Trophoblast cell (in vitro differentiated cells and primary cell): ENCODE measurements around the gene CDK6.

Experiments
- DNase-seq, 2 donors: peaks; one replicate each; pipeline ENCODE4 v3.0.0-alpha.2; 2016
- H2AFZ ChIP-seq: 2 replicates; pipeline ENCODE4 v1.6.1; 2013; ENCODE audit warnings: low read length, moderate library complexity, mild to moderate bottlenecking; ENCODE audit not compliant: insufficient read depth, poor library complexity
- H2AK5ac ChIP-seq: 2 replicates; pipeline ENCODE4 v1.6.1; 2013; ENCODE audit warnings: mild to moderate bottlenecking, low read length
- H2BK120ac ChIP-seq: 2 replicates; pipeline ENCODE4 v1.6.1; 2013; ENCODE audit warnings: low read length, mild to moderate bottlenecking, moderate library complexity; ENCODE audit not compliant: insufficient read depth, poor library complexity
- H2BK12ac ChIP-seq: 2 replicates; pipeline ENCODE4 v1.6.1; 2013; ENCODE audit warnings: mild to moderate bottlenecking, low read length, moderate library complexity
- H2BK5ac ChIP-seq: 2 replicates; pipeline ENCODE4 v1.6.1; 2013; ENCODE audit warnings: low read length, low read depth, moderate library complexity, mild to moderate bottlenecking; ENCODE audit not compliant: poor library complexity
- H3K14ac ChIP-seq: 2 replicates; pipeline ENCODE4 v1.6.1; 2013; ENCODE audit warnings: mild to moderate bottlenecking, low read length
- H3K18ac ChIP-seq: 2 replicates; pipeline ENCODE4 v1.6.1; 2013; ENCODE audit warnings: mild to moderate bottlenecking, low read length
- H3K23ac ChIP-seq: 2 replicates; pipeline ENCODE4 v1.6.1; 2013; ENCODE audit warnings: low read length
- H3K27ac ChIP-seq: 2 replicates; pipeline ENCODE4 v1.5.1; 2013; ENCODE audit warnings: low read depth, mild to moderate bottlenecking, inconsistent platforms, low read length, moderate library complexity
- H3K27me3 ChIP-seq: 2 replicates; pipeline ENCODE4 v1.6.1; 2013; ENCODE audit warnings: inconsistent platforms, mild to moderate bottlenecking, low read length, moderate library complexity; ENCODE audit not compliant: insufficient read depth
- H3K36me3 ChIP-seq, 2 experiments: 1 replicate in 1 of 2; 2 replicates in 1 of 2; pipeline ENCODE4 v1.6.1; 2013; ENCODE audit warnings: low read length in 2 of 2, mild to moderate bottlenecking in 2 of 2, moderate library complexity in 1 of 2; ENCODE audit not compliant: insufficient read depth in 2 of 2, control insufficient read depth in 1 of 2
- H3K4ac ChIP-seq: 2 replicates; pipeline ENCODE4 v1.6.1; 2013; ENCODE audit warnings: low read depth, mild to moderate bottlenecking, low read length, moderate library complexity
- H3K4me1 ChIP-seq, 2 experiments: 1 replicate in 1 of 2; 2 replicates in 1 of 2; pipeline ENCODE4 v1.6.1; 2013; ENCODE audit warnings: low read length in 2 of 2, mild to moderate bottlenecking in 2 of 2, moderate library complexity in 1 of 2; ENCODE audit not compliant: insufficient read depth in 2 of 2, control insufficient read depth in 1 of 2
- H3K4me2 ChIP-seq: 2 replicates; pipeline ENCODE4 v1.6.1; 2013; ENCODE audit warnings: inconsistent platforms, mild to moderate bottlenecking, low read length, moderate library complexity
- H3K4me3 ChIP-seq: 2 replicates; pipeline ENCODE4 v1.5.1; 2013; ENCODE audit warnings: mild to moderate bottlenecking, low read depth, low read length, inconsistent platforms
- H3K79me1 ChIP-seq: one replicate; pipeline ENCODE4 v1.6.1; 2013; ENCODE audit warnings: low read length
- H3K79me2 ChIP-seq: 2 replicates; pipeline ENCODE4 v1.6.1; 2013; ENCODE audit warnings: low read length, mild to moderate bottlenecking; ENCODE audit not compliant: control insufficient read depth, insufficient read depth, poor library complexity
- H3K9ac ChIP-seq: 2 replicates; pipeline ENCODE4 v1.6.1; 2013; ENCODE audit warnings: mild to moderate bottlenecking, low read length
- H3K9me3 ChIP-seq: 2 replicates; pipeline ENCODE4 v1.6.1; 2013; ENCODE audit warnings: low read depth, mild to moderate bottlenecking, control low read depth, inconsistent platforms, low read length; ENCODE audit not compliant: insufficient read depth
- H4K12ac ChIP-seq: 2 replicates; pipeline ENCODE4 v1.6.1; 2013; ENCODE audit warnings: low read depth, mild to moderate bottlenecking, low read length, moderate library complexity
- H4K8ac ChIP-seq: 2 replicates; pipeline ENCODE4 v1.6.1; 2013; ENCODE audit warnings: low read depth, mild to moderate bottlenecking, low read length, moderate library complexity
- H4K91ac ChIP-seq: one replicate; pipeline ENCODE4 v1.6.1; 2013; ENCODE audit warnings: low read depth, mild to moderate bottlenecking, low read length, moderate library complexity
- WGBS: extraction: QIAGEN DNeasy Blood & Tissue Kit; methylation state at CpG from one replicate; pipeline ENCODE4 v1.1.7; 2013; ENCODE audit warnings: missing lambda C conversion rate; ENCODE audit not compliant: insufficient read length, insufficient coverage; ENCODE audit errors: extremely low coverage; 5-methylcytosine and 5-hydroxymethylcytosine counted together

Gene CDK6

DNA sequence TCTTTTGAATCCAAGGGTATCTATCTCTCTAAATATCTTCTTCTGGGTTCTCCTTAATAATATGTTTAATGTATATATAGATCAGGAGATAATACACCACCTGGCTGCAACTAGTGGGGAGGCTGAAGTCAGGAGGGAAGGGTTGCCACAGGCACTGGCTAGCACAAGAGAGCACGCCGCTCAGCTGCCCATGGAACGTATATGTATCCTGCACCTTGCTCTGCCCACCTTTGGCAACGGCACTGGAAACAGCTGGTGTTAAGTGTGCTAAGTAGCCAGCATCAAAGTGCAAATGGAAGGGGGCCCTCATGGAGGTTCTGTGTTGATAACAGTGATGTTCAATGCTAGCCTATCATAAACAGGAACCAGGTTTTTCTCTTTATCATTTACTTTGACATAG, 196.4 kb downstream of the CDK6 start:
- H2BK5ac ChIP-seq = no peak overlapping the region
- DNase-seq = no peak
- peaks cover 0 to 6% of the 10 kb centered on the region in 2 experiments for H3K4me1 ChIP-seq
- H3K36me3 ChIP-seq = peaks cover 0 to 2% of the 10 kb centered on the region in 2 experiments
- no peak overlapping the region for H2BK12ac ChIP-seq
- whole genome bisulfite sequencing = no CpG with 5 or more reads among the region's 4 CpGs
- no peak overlapping the region for H2BK120ac ChIP-seq
- no peaks in the 10 kb centered on the region for H3K79me2 ChIP-seq
- no peak overlapping the region for H3K27ac ChIP-seq
- no peak overlapping the region for H2AK5ac ChIP-seq
- no peaks in the 10 kb centered on the region for H3K9me3 ChIP-seq
- no peak overlapping the region for H3K4me3 ChIP-seq
- no peaks in the 10 kb centered on the region for H3K27me3 ChIP-seq
- no peak overlapping the region for H4K8ac ChIP-seq
- no peak overlapping the region for H4K91ac ChIP-seq
- H4K12ac ChIP-seq = no peak overlapping the region
- H3K23ac ChIP-seq = no peak overlapping the region
- no peak overlapping the region for H3K4ac ChIP-seq
- H3K79me1 ChIP-seq = peaks cover 2% of the 10 kb centered on the region
- H3K14ac ChIP-seq = no peak overlapping the region
- H2AFZ ChIP-seq = no peak overlapping the region
- H3K9ac ChIP-seq = no peak overlapping the region
- no peak overlapping the region for H3K4me2 ChIP-seq
- no peak overlapping the region for H3K18ac ChIP-seq

- Histone ChIP-seq H3K79me2 (no peaks in the 10 kb centered on the region), H3K27ac (no peak overlapping the region), H3K4me1 (peaks cover 0 to 8% of the 10 kb centered on the region in 2 experiments), H3K36me3 (peaks cover 0 to 2% of the 10 kb centered on the region in 2 experiments), H2AK5ac (no peak overlapping the region), H3K9me3 (no peaks in the 10 kb centered on the region), H2BK120ac (no peak overlapping the region), H4K12ac (no peak overlapping the region), H3K27me3 (no peaks in the 10 kb centered on the region), H3K79me1 (no peaks in the 10 kb centered on the region), H3K4me3 (no peak overlapping the region), H2AFZ (no peak overlapping the region), H3K14ac (no peak overlapping the region), H3K23ac (no peak overlapping the region), H2BK5ac (no peak overlapping the region), H3K4ac (no peak overlapping the region), H3K9ac (no peak overlapping the region), H2BK12ac (no peak overlapping the region), H4K8ac (no peak overlapping the region), H3K4me2 (no peak overlapping the region), H3K18ac (no peak overlapping the region), H4K91ac (no peak overlapping the region)
- DNase-seq = no peak
- no CpG with 5 or more reads among the region's 9 CpGs for WGBS
These were observed 197.0 kb downstream of the CDK6 start for GRCh38 chr7:92639213-92639896.

DNA sequence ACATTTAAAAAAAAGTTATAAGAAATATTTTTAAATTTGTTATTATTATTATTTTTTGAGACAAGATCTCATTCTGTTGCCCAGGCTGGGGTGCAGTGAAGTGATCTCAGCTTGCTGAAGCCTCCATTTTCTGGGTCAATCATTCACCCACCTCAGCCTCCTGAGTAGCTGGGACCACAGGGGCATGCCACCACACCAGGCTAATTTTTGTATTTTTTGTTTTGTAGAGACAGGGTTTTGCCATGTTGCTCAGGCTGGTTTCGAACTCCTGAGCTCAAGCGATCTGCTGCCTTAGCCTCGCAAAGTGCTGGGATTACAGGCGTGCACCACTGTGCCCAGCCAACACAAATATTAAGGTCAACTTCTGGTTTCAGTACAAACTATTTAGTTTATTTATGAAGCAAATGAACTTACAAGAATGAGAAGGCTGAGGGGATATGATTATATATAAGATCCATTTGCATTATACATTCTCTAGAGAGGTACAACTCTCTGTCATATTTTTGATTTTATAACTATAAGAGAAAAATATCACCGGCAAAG, 200.3 kb downstream of the CDK6 start:
- Histone ChIP-seq H2BK5ac (no peak overlapping the region), H2BK12ac (no peak overlapping the region), H3K14ac (no peak overlapping the region), H3K4ac (no peak overlapping the region), H3K4me3 (no peak overlapping the region), H2BK120ac (no peak overlapping the region), H3K79me1 (no peaks in the 10 kb centered on the region), H3K27me3 (no peaks in the 10 kb centered on the region), H2AK5ac (no peak overlapping the region), H3K4me2 (no peak overlapping the region), H3K4me1 (peaks cover 0 to 10% of the 10 kb centered on the region in 2 experiments), H3K79me2 (no peaks in the 10 kb centered on the region), H4K12ac (no peak overlapping the region), H4K91ac (no peak overlapping the region), H3K9me3 (no peaks in the 10 kb centered on the region), H3K27ac (no peak overlapping the region), H4K8ac (no peak overlapping the region), H3K18ac (no peak overlapping the region), H3K9ac (no peak overlapping the region), H3K23ac (no peak overlapping the region), H3K36me3 (peaks cover 0 to 2% of the 10 kb centered on the region in 2 experiments), H2AFZ (no peak overlapping the region)
- WGBS = no CpG with 5 or more reads among the region's 5 CpGs
- no peak for DNase-seq

DNA sequence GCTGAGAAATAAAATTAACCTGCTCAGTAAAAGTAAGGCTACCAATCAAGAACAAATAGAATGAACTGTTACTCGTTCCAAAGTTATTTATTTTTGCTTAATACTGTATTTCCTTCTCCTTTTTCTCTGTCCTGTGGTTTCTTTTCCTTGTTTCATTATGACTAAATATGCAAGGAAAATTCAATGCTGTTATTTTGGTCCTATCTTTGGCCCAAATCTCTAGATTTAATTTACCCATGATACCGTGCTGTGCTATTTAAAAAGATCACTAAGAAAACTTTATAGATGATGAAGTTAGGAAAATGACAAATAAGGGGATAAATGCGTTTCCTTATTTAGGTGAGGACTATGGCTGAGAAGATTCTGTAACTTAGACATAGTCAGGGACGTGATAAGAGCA, 200.8 kb downstream of the CDK6 start:
- no peak overlapping the region for H3K14ac ChIP-seq
- H3K9ac ChIP-seq = no peak overlapping the region
- H4K8ac ChIP-seq = no peak overlapping the region
- no peak overlapping the region for H3K18ac ChIP-seq
- no peaks in the 10 kb centered on the region for H3K79me2 ChIP-seq
- no peak overlapping the region for H4K12ac ChIP-seq
- no peak overlapping the region for H2BK5ac ChIP-seq
- no peak overlapping the region for H2BK120ac ChIP-seq
- H3K4me3 ChIP-seq = no peak overlapping the region
- H3K27me3 ChIP-seq = no peaks in the 10 kb centered on the region
- no peak overlapping the region for H3K4ac ChIP-seq
- H3K23ac ChIP-seq = no peak overlapping the region
- H3K4me2 ChIP-seq = no peak overlapping the region
- H3K4me1 ChIP-seq = peaks cover 0 to 10% of the 10 kb centered on the region in 2 experiments
- no peak overlapping the region for H2AFZ ChIP-seq
- no peak overlapping the region for H4K91ac ChIP-seq
- no peaks in the 10 kb centered on the region for H3K79me1 ChIP-seq
- H3K27ac ChIP-seq = no peak overlapping the region
- no peaks in the 10 kb centered on the region for H3K9me3 ChIP-seq
- WGBS = no CpG with 5 or more reads among the region's 4 CpGs
- H3K36me3 ChIP-seq = peaks cover 0 to 2% of the 10 kb centered on the region in 2 experiments
- no peak for DNase-seq
- no peak overlapping the region for H2BK12ac ChIP-seq
- H2AK5ac ChIP-seq = no peak overlapping the region
